Activated CD8-positive, alpha-beta T cell treated with anti-CD3 and anti-CD28 coated beads, Interleukin-2, amount 10 ng/mL, durations not matched to agents 7 days and 5 days (primary cell): Measurements from ENCODE around the gene CSTF3. TPM values are rescaled to one million over a fixed set of nuclear protein-coding genes. Genes with fewer than 3 reads are reported as not detected.

Experiments
- ATAC-seq: fragments of 150-1000 bp; cut with Tn5 transposase; one replicate; pipeline ENCODE4 v1.10.0; 2021; ENCODE audit warnings: moderate library complexity
- CTCF ChIA-PET: fragments of 350-600 bp; sonication (Branson Sonifier 250); formaldehyde crosslinking; loops from one replicate; lab custom pipeline; 2021; ENCODE audit warnings: antibody characterized with exemption; lab: Charles Lee
- POLR2A ChIA-PET: fragments of 350-600 bp; sonication (Branson Sonifier 250); formaldehyde crosslinking; loops from one replicate; lab custom pipeline; 2021; ENCODE audit warnings: antibody characterized with exemption; lab: Charles Lee
- DNase-seq: peaks from one replicate; pipeline ENCODE4 v3.0.0-alpha.2; 2020
- H3K27ac Mint-ChIP-seq: one replicate; pipeline ENCODE4 v1.8.0; 2021; ENCODE audit warnings: mild to moderate bottlenecking, mixed read lengths
- H3K27me3 Mint-ChIP-seq: one replicate; pipeline ENCODE4 v1.8.0; 2021; ENCODE audit warnings: low read depth, mixed read lengths
- H3K36me3 Mint-ChIP-seq: one replicate; pipeline ENCODE4 v1.8.0; 2021; ENCODE audit warnings: low read depth, mixed read lengths
- H3K4me1 Mint-ChIP-seq: one replicate; pipeline ENCODE4 v1.8.0; 2021; ENCODE audit warnings: low read depth, mixed read lengths
- H3K4me3 Mint-ChIP-seq: one replicate; pipeline ENCODE4 v1.8.0; 2021; ENCODE audit warnings: mild to moderate bottlenecking, mixed read lengths
- H3K9me3 Mint-ChIP-seq: one replicate; pipeline ENCODE4 v1.8.0; 2022; ENCODE audit warnings: mixed read lengths; ENCODE audit not compliant: insufficient read depth
- total RNA-seq, 2 experiments: library from RNA; stranded (reverse); gene quantifications; one replicate each; pipeline ENCODE4 v1.2.3, GENCODE V29; 2021

CSTF3 gene
- 10 to 100 TPM; 26.5 to 27.2 TPM for total RNA-seq

DNA sequence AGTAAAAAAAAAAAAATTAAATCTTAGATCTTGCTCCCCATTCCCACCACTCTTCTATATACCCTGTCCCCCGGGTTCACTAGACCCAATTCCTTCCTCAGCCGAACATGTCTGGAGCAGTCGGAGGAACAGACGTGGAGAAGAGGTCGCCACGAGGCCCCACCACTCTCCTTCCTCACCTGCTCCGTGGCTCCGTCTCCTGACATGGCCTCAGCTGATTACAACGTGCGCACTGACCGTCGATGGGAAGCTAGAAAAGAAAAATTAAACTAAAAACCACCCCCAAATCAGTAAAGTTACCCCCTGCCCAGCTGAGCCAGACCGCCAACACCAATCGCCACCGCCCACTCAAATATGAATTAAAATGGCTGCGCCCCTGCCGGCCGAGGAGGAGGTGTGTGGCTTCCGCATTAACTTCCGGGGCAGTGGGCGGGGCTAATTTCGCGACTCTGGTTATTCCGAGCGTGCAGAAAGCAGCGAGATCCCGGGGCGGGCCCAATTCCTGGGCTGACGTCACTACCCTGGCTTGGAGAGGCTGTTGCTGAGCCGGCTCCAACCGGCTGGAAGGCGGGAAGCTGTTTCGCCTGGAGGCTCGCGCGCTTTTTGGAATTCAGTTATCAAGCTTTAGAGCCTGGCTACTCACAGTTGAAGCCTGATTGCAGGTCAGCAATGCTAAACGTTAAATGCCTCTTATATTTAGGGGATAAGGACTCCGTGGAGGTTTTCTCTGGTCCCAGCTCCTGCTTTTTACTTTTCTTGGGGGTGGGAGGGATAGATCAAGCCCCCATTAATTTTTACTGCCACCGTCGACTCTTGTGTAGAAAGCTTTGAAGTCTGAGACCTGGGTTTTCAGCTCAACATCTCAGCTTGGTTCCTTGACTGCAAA, at the start of gene CSTF3:
CSTF3 (minus strand) TSS at position 361 of the 886 bp plus-strand sequence; CDS start at position 206, 155 bp downstream.
- CTCF ChIA-PET, result interaction anchor here (0.7 to 1.8 kb wide), 7 partner anchors 98 to 525 kb away, joined by 3 to 5 read pairs (median 3); no protein-coding TSS in a partner anchor
- Mint-ChIP-seq H3K36me3 (peaks cover 27% of the 10 kb centered on the region), H3K27ac (peak within 1 kb of the TSS; percentile 98), H3K4me1 (peaks cover 37% of the 10 kb centered on the region), H3K9me3 (no peaks in the 10 kb centered on the region), H3K27me3 (no peaks in the 10 kb centered on the region), H3K4me3 (peak within 1 kb of the TSS; percentile 98)
- DNase-seq, result peak; percentile 97
- POLR2A ChIA-PET, result interaction anchor here (0.7 to 1.3 kb wide), 6 partner anchors 30 to 890 kb away, joined by 3 to 4 read pairs (median 4); partner anchors contain the start of genes CAPRIN1 and HIPK3
- ATAC-seq, result peak; percentile 96

DNA sequence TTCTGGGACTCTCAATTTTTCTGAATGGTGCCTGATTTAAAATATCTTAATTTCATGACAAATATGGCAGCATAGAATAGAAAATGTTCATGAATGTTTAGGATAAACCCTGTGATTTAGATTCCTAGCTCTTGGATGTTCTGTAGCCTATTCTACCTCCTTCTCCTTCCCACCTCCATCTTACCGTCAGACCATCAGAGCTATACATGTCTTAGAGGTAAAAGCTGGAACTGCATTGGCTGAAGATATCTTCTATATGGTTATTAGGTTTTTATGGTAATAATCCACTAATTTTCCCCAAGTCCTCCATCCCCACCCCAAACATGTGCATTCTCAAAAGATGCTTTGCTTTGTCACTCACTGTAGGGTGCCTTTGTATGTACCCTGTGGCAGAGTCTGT, 46.9 kb upstream of the CSTF3 start:
- H3K27me3 Mint-ChIP-seq, result peaks cover 2% of the 10 kb centered on the region
- no peak for DNase-seq
- ChIA-PET CTCF (no interaction called here), POLR2A (no interaction called here)
- H3K9me3 Mint-ChIP-seq, result no peaks in the 10 kb centered on the region
- no peak overlapping the region for H3K27ac Mint-ChIP-seq
- no peak for ATAC-seq
- no peak overlapping the region for H3K4me3 Mint-ChIP-seq
- H3K36me3 Mint-ChIP-seq, result no peaks in the 10 kb centered on the region
- H3K4me1 Mint-ChIP-seq, result peaks cover 4% of the 10 kb centered on the region

DNA sequence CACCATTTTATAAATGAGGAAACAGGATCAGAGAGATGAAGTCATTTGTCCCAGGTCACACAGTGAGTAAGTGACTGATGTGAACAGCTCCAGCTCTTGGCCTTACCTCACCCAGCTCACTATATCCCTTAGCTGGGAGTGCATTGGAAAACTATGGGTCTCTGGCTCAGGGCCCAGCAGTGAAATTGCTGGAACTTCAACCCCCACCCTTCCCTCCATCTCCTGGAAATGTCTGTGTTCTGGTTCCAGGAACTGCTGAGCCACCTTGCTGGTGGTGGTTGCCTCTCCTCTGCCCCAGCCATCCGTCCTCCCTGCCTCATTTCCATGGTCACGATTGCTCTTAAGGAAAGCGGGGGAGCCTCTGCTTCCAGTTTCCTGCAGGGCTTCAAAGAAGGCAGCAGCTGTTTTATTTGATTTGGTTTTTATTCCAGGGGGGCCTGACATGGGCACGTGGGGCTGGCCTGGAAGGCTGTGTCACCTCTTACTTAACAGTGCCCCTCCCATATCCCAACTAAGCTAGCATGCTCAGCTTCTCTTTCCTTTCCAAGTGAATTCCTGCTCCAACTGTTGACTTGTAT, 46.2 kb upstream of the CSTF3 start:
- ChIA-PET POLR2A (no interaction called here), CTCF (no interaction called here)
- no peak for ATAC-seq
- H3K27me3 Mint-ChIP-seq, result peaks cover 2% of the 10 kb centered on the region
- H3K27ac Mint-ChIP-seq, result no peak overlapping the region
- no peak overlapping the region for H3K4me3 Mint-ChIP-seq
- no peaks in the 10 kb centered on the region for H3K36me3 Mint-ChIP-seq
- no peak for DNase-seq
- H3K4me1 Mint-ChIP-seq, result peaks cover 4% of the 10 kb centered on the region
- H3K9me3 Mint-ChIP-seq, result no peaks in the 10 kb centered on the region

DNA sequence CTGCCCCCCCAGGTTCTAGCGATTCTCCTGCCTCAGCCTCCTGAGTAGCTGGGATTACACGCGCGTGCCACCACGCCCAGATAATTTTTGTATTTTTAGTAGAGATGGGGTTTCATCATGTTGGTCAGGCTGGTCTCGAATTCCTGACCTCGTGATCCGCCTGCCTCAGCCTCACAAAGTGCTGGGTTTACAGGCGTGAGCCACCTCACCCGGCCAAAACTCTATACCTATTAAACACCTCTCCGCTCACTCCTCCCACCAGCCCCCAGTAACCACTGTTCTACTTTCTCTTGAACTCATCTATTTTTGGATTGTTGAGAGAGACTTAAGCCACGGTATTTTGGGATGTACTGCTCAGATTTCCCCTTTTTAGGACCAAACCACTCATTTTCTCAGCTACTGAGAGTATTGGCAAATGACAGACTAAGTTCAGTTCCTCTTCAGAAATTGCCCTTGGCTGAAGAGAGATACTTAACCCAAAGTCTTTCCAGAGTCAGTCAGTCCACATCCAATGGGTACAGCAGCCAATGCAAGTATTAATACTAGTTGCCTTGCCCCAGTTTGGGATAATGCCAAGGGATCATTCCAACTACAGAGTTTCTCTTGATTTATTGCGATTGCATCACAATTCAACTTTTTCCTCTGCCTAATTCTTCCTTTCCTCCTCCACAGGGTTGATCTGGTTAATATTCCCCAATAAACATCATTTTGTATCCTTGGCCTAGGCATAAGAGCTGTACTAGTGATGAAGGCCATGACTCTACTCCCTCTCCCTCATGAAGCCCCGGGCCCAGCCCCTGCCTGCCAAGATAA, 36.8 kb upstream of the CSTF3 start:
- DNase-seq, result no peak
- ChIA-PET CTCF (no interaction called here), POLR2A (no interaction called here)
- Mint-ChIP-seq H3K4me3 (no peak overlapping the region), H3K9me3 (no peaks in the 10 kb centered on the region), H3K27me3 (no peaks in the 10 kb centered on the region), H3K36me3 (no peaks in the 10 kb centered on the region), H3K4me1 (no peaks in the 10 kb centered on the region), H3K27ac (no peak overlapping the region)
- no peak for ATAC-seq

DNA sequence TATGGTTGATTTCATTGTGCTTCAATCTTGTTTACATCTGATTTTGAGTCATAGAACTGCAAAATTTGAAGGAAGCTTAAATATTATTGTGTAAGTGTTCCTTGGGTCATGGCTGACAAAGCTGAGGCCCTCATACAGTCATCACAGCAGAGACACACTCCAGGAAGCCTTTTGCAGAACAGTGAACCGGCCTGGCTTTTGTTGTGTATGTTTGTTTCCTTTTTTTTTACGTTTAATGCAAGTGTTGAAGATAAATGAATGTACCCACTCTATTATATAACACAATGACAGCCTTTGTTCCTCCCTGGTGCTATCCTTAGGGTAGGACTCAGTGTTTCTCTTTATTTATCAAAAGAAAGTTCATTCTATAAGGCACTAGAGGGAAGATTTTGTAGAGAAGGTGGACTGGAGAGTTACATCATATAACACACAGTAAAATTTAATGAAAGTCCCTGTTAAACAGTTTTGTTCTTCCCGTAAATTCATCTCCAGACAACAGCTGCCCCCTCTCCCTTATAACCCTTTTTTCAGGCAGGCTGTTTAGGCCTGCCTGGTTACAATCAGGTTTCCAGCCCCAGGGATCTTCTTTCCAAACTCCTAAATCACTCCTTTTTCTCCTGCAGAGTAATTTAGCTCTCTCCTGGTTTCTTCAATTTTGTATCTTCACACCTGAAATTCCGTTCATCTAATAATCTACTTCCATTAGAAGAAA, 34.3 kb upstream of the CSTF3 start:
- H3K36me3 Mint-ChIP-seq, result no peaks in the 10 kb centered on the region
- ChIA-PET POLR2A (no interaction called here), CTCF (no interaction called here)
- H3K4me1 Mint-ChIP-seq, result no peaks in the 10 kb centered on the region
- no peaks in the 10 kb centered on the region for H3K27me3 Mint-ChIP-seq
- DNase-seq (no peak), ATAC-seq (no peak)
- no peaks in the 10 kb centered on the region for H3K9me3 Mint-ChIP-seq
- H3K27ac Mint-ChIP-seq, result no peak overlapping the region
- H3K4me3 Mint-ChIP-seq, result no peak overlapping the region

- H3K4me3 Mint-ChIP-seq, result no peak overlapping the region
- ChIA-PET POLR2A (no interaction called here), CTCF (no interaction called here)
- no peaks in the 10 kb centered on the region for H3K36me3 Mint-ChIP-seq
- no peaks in the 10 kb centered on the region for H3K27me3 Mint-ChIP-seq
- H3K27ac Mint-ChIP-seq, result no peak overlapping the region
- H3K4me1 Mint-ChIP-seq, result no peaks in the 10 kb centered on the region
- H3K9me3 Mint-ChIP-seq, result no peaks in the 10 kb centered on the region
- ATAC-seq (no peak), DNase-seq (no peak)
Measured at GRCh38 chr11:33194455-33194854, 33.2 kb upstream of the CSTF3 start.

DNA sequence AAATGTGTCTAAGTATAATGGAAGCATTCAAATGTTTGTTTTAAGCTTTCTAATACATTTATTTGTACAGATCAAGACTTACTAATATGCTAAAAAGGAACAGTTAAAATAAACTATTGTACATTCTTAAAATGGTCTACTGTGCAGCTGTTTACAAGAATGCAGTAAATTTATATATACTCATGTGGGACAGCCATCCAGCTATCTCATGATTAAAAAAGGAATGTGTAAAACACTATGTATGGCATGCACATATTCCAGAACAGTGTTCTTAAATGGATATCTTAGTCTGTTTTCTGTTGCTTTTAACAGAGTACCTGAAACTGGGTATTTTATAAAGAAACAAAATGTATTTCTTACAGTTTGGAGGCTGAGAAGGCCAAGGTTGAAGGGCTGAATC, 30.2 kb upstream of the CSTF3 start:
- H3K9me3 Mint-ChIP-seq, result no peaks in the 10 kb centered on the region
- DNase-seq, result no peak
- no peak overlapping the region for H3K27ac Mint-ChIP-seq
- H3K4me1 Mint-ChIP-seq, result no peaks in the 10 kb centered on the region
- ChIA-PET CTCF (no interaction called here), POLR2A (interaction anchor here (0.7 kb wide), 1 partner anchor 14 kb away, joined by 3 read pairs; no protein-coding TSS in a partner anchor)
- H3K27me3 Mint-ChIP-seq, result no peaks in the 10 kb centered on the region
- no peak for ATAC-seq
- H3K4me3 Mint-ChIP-seq, result no peak overlapping the region
- H3K36me3 Mint-ChIP-seq, result no peaks in the 10 kb centered on the region

GRCh38 chr11:33187998-33188722, 26.9 kb upstream of the CSTF3 start:
- CTCF ChIA-PET, result no interaction called here
- no peak overlapping the region for H3K4me3 Mint-ChIP-seq
- H3K27me3 Mint-ChIP-seq, result no peaks in the 10 kb centered on the region

GRCh38 chr11:33185756-33186155, 24.5 kb upstream of the CSTF3 start:
- ATAC-seq (no peak), DNase-seq (no peak)
- Mint-ChIP-seq H3K4me1 (peaks cover 2% of the 10 kb centered on the region), H3K27me3 (no peaks in the 10 kb centered on the region), H3K4me3 (no peak overlapping the region), H3K36me3 (no peaks in the 10 kb centered on the region), H3K27ac (no peak overlapping the region), H3K9me3 (no peaks in the 10 kb centered on the region)
- ChIA-PET POLR2A (no interaction called here), CTCF (interaction anchor here (1.4 kb wide), 1 partner anchor 20 kb away, joined by 4 read pairs; no protein-coding TSS in a partner anchor)

More at GRCh38 chr11:33187998-33188722, 26.9 kb upstream of the CSTF3 start:
- H3K9me3 Mint-ChIP-seq, result no peaks in the 10 kb centered on the region
- H3K36me3 Mint-ChIP-seq, result no peaks in the 10 kb centered on the region
- H3K27ac Mint-ChIP-seq, result no peak overlapping the region
- DNase-seq (no peak), ATAC-seq (no peak)
- no peaks in the 10 kb centered on the region for H3K4me1 Mint-ChIP-seq
- POLR2A ChIA-PET, result interaction anchor here (0.6 kb wide), 1 partner anchor 13 kb away, joined by 5 read pairs; no protein-coding TSS in a partner anchor

- Mint-ChIP-seq H3K36me3 (peaks cover 7% of the 10 kb centered on the region), H3K4me3 (no peak overlapping the region), H3K27me3 (no peaks in the 10 kb centered on the region), H3K27ac (no peak overlapping the region), H3K9me3 (no peaks in the 10 kb centered on the region), H3K4me1 (peaks cover 24% of the 10 kb centered on the region)
- POLR2A ChIA-PET, result no interaction called here
- CTCF ChIA-PET, result no interaction called here
- ATAC-seq (no peak), DNase-seq (no peak)
Measured at GRCh38 chr11:33182246-33182878, 21.1 kb upstream of the CSTF3 start.
